Activated CD8-positive, alpha-beta T cell treated with anti-CD3 and anti-CD28 coated beads for 36 hours (primary cell): ENCODE results near the gene SACM1L. TPM values are rescaled to one million over a fixed set of nuclear protein-coding genes. Genes with fewer than 3 reads are reported as not detected.

ENCODE experiments used
- ATAC-seq: fragments of 200-7000 bp; cut with Tn5 transposase; one replicate; pipeline ENCODE4 v1.10.0; 2021; ENCODE audit warnings: mild to moderate bottlenecking, moderate library complexity
- CTCF ChIA-PET: fragments of 350-600 bp; sonication (Branson Sonifier 250); formaldehyde crosslinking; loops from one replicate; lab custom pipeline; 2021; ENCODE audit warnings: antibody characterized with exemption; lab: Charles Lee
- POLR2A ChIA-PET: fragments of 350-600 bp; sonication (Branson Sonifier 250); formaldehyde crosslinking; loops from one replicate; lab custom pipeline; 2021; ENCODE audit warnings: antibody characterized with exemption; lab: Charles Lee
- DNase-seq: peaks from one replicate; pipeline ENCODE4 v3.0.0-alpha.2; 2020
- H3K27ac Mint-ChIP-seq: one replicate; pipeline ENCODE4 v1.8.0; 2021; ENCODE audit warnings: mild to moderate bottlenecking, mixed read lengths
- H3K27me3 Mint-ChIP-seq: one replicate; pipeline ENCODE4 v1.8.0; 2021; ENCODE audit warnings: mixed read lengths
- H3K36me3 Mint-ChIP-seq: one replicate; pipeline ENCODE4 v1.8.0; 2021; ENCODE audit warnings: low read depth, mixed read lengths
- H3K4me1 Mint-ChIP-seq: one replicate; pipeline ENCODE4 v1.8.0; 2021; ENCODE audit warnings: low read depth, mixed read lengths
- H3K4me3 Mint-ChIP-seq: one replicate; pipeline ENCODE4 v1.8.0; 2021; ENCODE audit warnings: mild to moderate bottlenecking, moderate library complexity, mixed read lengths
- H3K9me3 Mint-ChIP-seq: one replicate; pipeline ENCODE4 v1.8.0; 2021; ENCODE audit warnings: mixed read lengths
- intact Hi-C: fragments of 100-400 bp; cut with micrococcal nuclease; formaldehyde crosslinking; loops from one replicate; pipeline ENCODE4 v1.10.0; 2022
- total RNA-seq, 2 experiments: library from RNA; stranded (reverse); gene quantifications; one replicate each; pipeline ENCODE4 v1.2.3, GENCODE V29; 2021
- TF ChIP-seq, protein P1 (sequence below): fragments of 200-600 bp; IDR thresholded peaks from one replicate; pipeline ENCODE4 v1.8.0; 2022; ENCODE audit warnings: antibody characterized with exemption, mild to moderate bottlenecking

The SACM1L gene
- total RNA-seq, 2 experiments from 2014 or later, result 52.6 to 56.0 TPM

GRCh38 chr3:45642731-45643152, 46.5 kb upstream of the SACM1L start:
- ChIA-PET CTCF (interaction anchor here (2.1 to 3.1 kb wide), 2 partner anchors 14 to 18 kb away, joined by 9 to 11 read pairs; no protein-coding TSS in a partner anchor), POLR2A (interaction anchor here (0.9 kb wide), 1 partner anchor 13 kb away, joined by 3 read pairs; no protein-coding TSS in a partner anchor)
- no peaks in the 10 kb centered on the region for H3K9me3 Mint-ChIP-seq
- H3K4me1 Mint-ChIP-seq, result peaks cover 7% of the 10 kb centered on the region
- H3K27ac Mint-ChIP-seq, result no peak overlapping the region
- intact Hi-C loops, result no loop called here
- H3K36me3 Mint-ChIP-seq, result peaks cover 17% of the 10 kb centered on the region
- TF ChIP-seq, protein P1, sequence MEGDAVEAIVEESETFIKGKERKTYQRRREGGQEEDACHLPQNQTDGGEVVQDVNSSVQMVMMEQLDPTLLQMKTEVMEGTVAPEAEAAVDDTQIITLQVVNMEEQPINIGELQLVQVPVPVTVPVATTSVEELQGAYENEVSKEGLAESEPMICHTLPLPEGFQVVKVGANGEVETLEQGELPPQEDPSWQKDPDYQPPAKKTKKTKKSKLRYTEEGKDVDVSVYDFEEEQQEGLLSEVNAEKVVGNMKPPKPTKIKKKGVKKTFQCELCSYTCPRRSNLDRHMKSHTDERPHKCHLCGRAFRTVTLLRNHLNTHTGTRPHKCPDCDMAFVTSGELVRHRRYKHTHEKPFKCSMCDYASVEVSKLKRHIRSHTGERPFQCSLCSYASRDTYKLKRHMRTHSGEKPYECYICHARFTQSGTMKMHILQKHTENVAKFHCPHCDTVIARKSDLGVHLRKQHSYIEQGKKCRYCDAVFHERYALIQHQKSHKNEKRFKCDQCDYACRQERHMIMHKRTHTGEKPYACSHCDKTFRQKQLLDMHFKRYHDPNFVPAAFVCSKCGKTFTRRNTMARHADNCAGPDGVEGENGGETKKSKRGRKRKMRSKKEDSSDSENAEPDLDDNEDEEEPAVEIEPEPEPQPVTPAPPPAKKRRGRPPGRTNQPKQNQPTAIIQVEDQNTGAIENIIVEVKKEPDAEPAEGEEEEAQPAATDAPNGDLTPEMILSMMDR, result no peak
- no peak overlapping the region for H3K4me3 Mint-ChIP-seq
- H3K27me3 Mint-ChIP-seq, result no peaks in the 10 kb centered on the region
- DNase-seq (no peak), ATAC-seq (no peak)

- TF ChIP-seq, protein P1, result no peak
- Mint-ChIP-seq H3K4me3 (no peak overlapping the region), H3K4me1 (peaks cover 7% of the 10 kb centered on the region), H3K36me3 (peaks cover 22% of the 10 kb centered on the region), H3K9me3 (peaks cover 3% of the 10 kb centered on the region), H3K27me3 (no peaks in the 10 kb centered on the region), H3K27ac (no peak overlapping the region)
- intact Hi-C loops, result no loop called here
- POLR2A ChIA-PET, result no interaction called here
- CTCF ChIA-PET, result interaction anchor here (1.0 to 3.1 kb wide), 3 partner anchors 10 to 16 kb away, joined by 3 to 18 read pairs (median 11); no protein-coding TSS in a partner anchor
- ATAC-seq, result no peak
- DNase-seq, result no peak
These were observed 45.0 kb upstream of the SACM1L start for GRCh38 chr3:45644063-45644790.

GRCh38 chr3:45644791-45645201, 44.4 kb upstream of the SACM1L start:
- POLR2A ChIA-PET, result interaction anchor here (1.5 kb wide), 1 partner anchor 19 kb away, joined by 3 read pairs; no protein-coding TSS in a partner anchor
- CTCF ChIA-PET, result interaction anchor here (1.0 to 3.1 kb wide), 3 partner anchors 9 to 15 kb away, joined by 3 to 18 read pairs (median 11); no protein-coding TSS in a partner anchor
- H3K27ac Mint-ChIP-seq, result no peak overlapping the region
- ATAC-seq (no peak), DNase-seq (no peak)
- H3K27me3 Mint-ChIP-seq, result no peaks in the 10 kb centered on the region
- H3K9me3 Mint-ChIP-seq, result peaks cover 4% of the 10 kb centered on the region
- intact Hi-C loops, result no loop called here
- peaks cover 22% of the 10 kb centered on the region for H3K36me3 Mint-ChIP-seq
- no peak overlapping the region for H3K4me3 Mint-ChIP-seq
- peaks cover 6% of the 10 kb centered on the region for H3K4me1 Mint-ChIP-seq
- TF ChIP-seq, protein P1, result no peak

- Mint-ChIP-seq H3K4me3 (no peak overlapping the region), H3K27me3 (no peaks in the 10 kb centered on the region), H3K27ac (no peak overlapping the region), H3K9me3 (peaks cover 6% of the 10 kb centered on the region), H3K4me1 (no peaks in the 10 kb centered on the region), H3K36me3 (peaks cover 31% of the 10 kb centered on the region)
- TF ChIP-seq, protein P1, result no peak
- DNase-seq (no peak), ATAC-seq (no peak)
- intact Hi-C loops, result no loop called here
- ChIA-PET CTCF (interaction anchor here (1.4 to 3.0 kb wide), 3 partner anchors 11 to 136 kb away, joined by 4 to 18 read pairs (median 6); no protein-coding TSS in a partner anchor), POLR2A (interaction anchor here (0.6 to 1.5 kb wide), 3 partner anchors 9 to 383 kb away, joined by 3 read pairs; no protein-coding TSS in a partner anchor)
These were observed 43.1 kb upstream of the SACM1L start for GRCh38 chr3:45646051-45646585.
